HG03565 (cell line): Measurements from ENCODE around the gene CT45A7.
"Not testable (repeated sequence)": the region's sequence is repeated elsewhere in the genome, so short reads cannot be mapped to it uniquely, and the experiment has no call there.

ENCODE experiments used
- ATAC-seq: cut with Tn5 transposase; IDR thresholded peaks from one replicate; pipeline ENCODE4 v1.9.1; 2021; ENCODE audit warnings: mild to moderate bottlenecking, moderate library complexity; ENCODE audit not compliant: unreplicated experiment

Gene CT45A7, protein sequence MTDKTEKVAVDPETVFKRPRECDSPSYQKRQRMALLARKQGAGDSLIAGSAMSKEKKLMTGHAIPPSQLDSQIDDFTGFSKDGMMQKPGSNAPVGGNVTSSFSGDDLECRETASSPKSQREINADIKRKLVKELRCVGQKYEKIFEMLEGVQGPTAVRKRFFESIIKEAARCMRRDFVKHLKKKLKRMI

GRCh38 chrX:135837180-135837579, at the start of gene CT45A7:
Gene CT45A7 (minus strand): TSS chrX:135837280. CDS start chrX:135833533, 3,747 bp downstream.
- ATAC-seq = not testable (repeated sequence)

- not testable (repeated sequence) for ATAC-seq
These were observed 45.7 kb upstream of the CT45A7 start for GRCh38 chrX:135882741-135883140.

DNA sequence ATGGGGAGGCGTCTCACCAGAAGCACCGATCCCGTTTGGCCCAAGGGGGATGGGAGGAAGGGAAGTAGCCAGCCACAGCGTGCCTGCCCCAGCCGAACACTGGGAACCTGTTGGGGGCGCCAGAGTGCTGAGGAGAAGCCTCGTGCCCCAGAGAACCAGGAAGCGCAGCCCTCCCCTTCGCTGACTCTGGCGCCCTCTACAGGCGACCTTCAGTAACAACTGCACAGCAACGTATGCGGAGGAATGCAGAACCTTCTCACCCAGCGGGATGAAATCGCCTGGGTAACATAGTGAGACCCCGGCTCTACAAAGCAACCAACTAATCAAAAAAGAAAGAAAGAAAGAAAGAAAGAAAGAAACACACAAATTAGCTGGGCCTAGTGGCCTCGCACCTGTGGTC, 34.6 kb upstream of the CT45A7 start, which contains the start of gene CT45A9:
Gene CT45A9 (minus strand): TSS at position 101 of the 400 bp plus-strand sequence. CDS start 3,751 bp downstream, outside the sequence.
- ATAC-seq = not testable (repeated sequence)

DNA sequence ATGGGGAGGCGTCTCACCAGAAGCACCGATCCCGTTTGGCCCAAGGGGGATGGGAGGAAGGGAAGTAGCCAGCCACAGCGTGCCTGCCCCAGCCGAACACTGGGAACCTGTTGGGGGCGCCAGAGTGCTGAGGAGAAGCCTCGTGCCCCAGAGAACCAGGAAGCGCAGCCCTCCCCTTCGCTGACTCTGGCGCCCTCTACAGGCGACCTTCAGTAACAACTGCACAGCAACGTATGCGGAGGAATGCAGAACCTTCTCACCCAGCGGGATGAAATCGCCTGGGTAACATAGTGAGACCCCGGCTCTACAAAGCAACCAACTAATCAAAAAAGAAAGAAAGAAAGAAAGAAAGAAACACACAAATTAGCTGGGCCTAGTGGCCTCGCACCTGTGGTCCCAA, 17.4 kb upstream of the CT45A7 start, which contains the start of gene CT45A8:
Gene CT45A8 (minus strand): TSS at position 101 of the 400 bp plus-strand sequence. CDS start 3,755 bp downstream, outside the sequence.
- ATAC-seq = not testable (repeated sequence)

- not testable (repeated sequence) for ATAC-seq
These were observed 17.2 kb downstream of the CT45A7 start, which contains the start of gene CT45A2 for GRCh38 chrX:135819912-135820311. Gene CT45A2 (minus strand): TSS chrX:135820012. CDS start chrX:135816265, 3,747 bp downstream.

DNA sequence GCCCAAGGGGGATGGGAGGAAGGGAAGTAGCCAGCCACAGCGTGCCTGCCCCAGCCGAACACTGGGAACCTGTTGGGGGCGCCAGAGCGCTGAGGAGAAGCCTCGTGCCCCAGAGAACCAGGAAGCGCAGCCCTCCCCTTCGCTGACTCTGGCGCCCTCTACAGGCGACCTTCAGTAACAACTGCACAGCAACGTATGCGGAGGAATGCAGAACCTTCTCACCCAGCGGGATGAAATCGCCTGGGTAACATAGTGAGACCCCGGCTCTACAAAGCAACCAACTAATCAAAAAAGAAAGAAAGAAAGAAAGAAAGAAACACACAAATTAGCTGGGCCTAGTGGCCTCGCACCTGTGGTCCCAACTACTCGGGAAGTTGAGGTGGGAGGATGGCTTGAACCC, 34.4 kb downstream of the CT45A7 start, which contains the start of gene CT45A6:
Gene CT45A6 (minus strand): TSS at position 101 of the 400 bp plus-strand sequence. CDS start 3,794 bp downstream, outside the sequence.
- ATAC-seq = not testable (repeated sequence)

DNA sequence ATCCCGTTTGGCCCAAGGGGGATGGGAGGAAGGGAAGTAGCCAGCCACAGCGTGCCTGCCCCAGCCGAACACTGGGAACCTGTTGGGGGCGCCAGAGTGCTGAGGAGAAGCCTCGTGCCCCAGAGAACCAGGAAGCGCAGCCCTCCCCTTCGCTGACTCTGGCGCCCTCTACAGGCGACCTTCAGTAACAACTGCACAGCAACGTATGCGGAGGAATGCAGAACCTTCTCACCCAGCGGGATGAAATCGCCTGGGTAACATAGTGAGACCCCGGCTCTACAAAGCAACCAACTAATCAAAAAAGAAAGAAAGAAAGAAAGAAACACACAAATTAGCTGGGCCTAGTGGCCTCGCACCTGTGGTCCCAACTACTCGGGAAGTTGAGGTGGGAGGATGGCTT, 51.7 kb downstream of the CT45A7 start, which contains the start of gene CT45A5:
Gene CT45A5 (minus strand): TSS at position 101 of the 400 bp plus-strand sequence. CDS start 3,774 bp downstream, outside the sequence.
- not testable (repeated sequence) for ATAC-seq
